HepG2 (cell line): ENCODE results near the gene F2RL3. TPM values are rescaled to one million over a fixed set of nuclear protein-coding genes. Genes with fewer than 3 reads are reported as not detected.

Experiments used
- ATAC-seq: fragments of 200-7000 bp; cut with Tn5 transposase; 3 replicates; pipeline ENCODE4 v1.9.1; 2020; ENCODE audit warnings: mild to moderate bottlenecking, moderate library complexity
- BruUV-seq: library from RNA; stranded (reverse); fragments of 400-500 nt; replicated peaks from 2 replicates; lab custom pipeline; 2021; lab: Mats Ljungman, UMichigan
- CTCF ChIA-PET: fragments of 300-600 bp; formaldehyde crosslinking; extraction: SDS; loops from one replicate; lab custom pipeline; 2021; ENCODE audit warnings: low total read pairs, inconsistent platforms, low intra/inter-chr PET ratio; lab: Yijun Ruan, JAX
- POLR2A ChIA-PET: fragments of 350-600 bp; sonication (Branson Sonifier 250); formaldehyde crosslinking; loops from one replicate; lab custom pipeline; 2020; ENCODE audit warnings: antibody characterized with exemption, inconsistent platforms; lab: Yijun Ruan, JAX
- DNase-seq: peaks from one replicate; pipeline ENCODE4 v3.0.0-alpha.2; 2015; ENCODE audit warnings: low spot score
- FAIRE-seq: peaks from 3 replicates; lab custom pipeline; 2011; peaks lifted over from hg19 to GRCh38; lab: Jason Lieb, UNC
- H2AFZ ChIP-seq: one replicate; pipeline ENCODE4 v1.6.1; 2011; ENCODE audit warnings: low read length, inconsistent platforms
- H3K27ac ChIP-seq: fragments of 300-600 bp; 3 replicates; pipeline ENCODE4 v1.8.0; 2011; ENCODE audit warnings: mixed run types, mild to moderate bottlenecking, mixed read lengths, low read length, inconsistent platforms; ENCODE audit not compliant: insufficient read depth; ENCODE audit errors: extremely low read length
- H3K27me3 ChIP-seq, 2 experiments: fragments of 200-600 bp in 1 of 2; 2 replicates in 1 of 2; 3 replicates in 1 of 2; pipeline versions ENCODE4 v1.6.0 to v1.8.0; 2011; ENCODE audit warnings: low read length in 2 of 2, mild to moderate bottlenecking in 2 of 2, moderate library complexity in 2 of 2, inconsistent platforms in 1 of 2; ENCODE audit not compliant: insufficient read depth in 2 of 2, control insufficient read depth in 1 of 2
- H3K36me3 ChIP-seq, 2 experiments: fragments of 200-600 bp in 1 of 2; replicated peaks in 1 of 2; 2 replicates in 1 of 2; 3 replicates in 1 of 2; pipeline versions ENCODE4 v1.5.1 to v1.8.0; 2011; ENCODE audit warnings: low read length in 2 of 2, inconsistent platforms in 1 of 2; ENCODE audit not compliant: insufficient read depth in 2 of 2, control insufficient read depth in 1 of 2
- H3K4me1 ChIP-seq: 2 replicates; pipeline ENCODE4 v1.5.1; 2012; ENCODE audit warnings: low read length, inconsistent platforms; ENCODE audit not compliant: insufficient read depth
- H3K4me2 ChIP-seq: 2 replicates; pipeline ENCODE4 v1.6.0; 2011; ENCODE audit warnings: low read depth, low read length, inconsistent platforms
- H3K4me3 ChIP-seq, 3 experiments: fragments of 200-600 bp in 1 of 3; sonication (generic), shearing (Covaris generic) in 1 of 3; replicated peaks in 1 of 3; 2 replicates each; pipeline ENCODE4 v1.5.1; 2011 to 2016; ENCODE audit warnings: low read length in 3 of 3, inconsistent platforms in 2 of 3, low read depth in 2 of 3, mild to moderate bottlenecking in 2 of 3, control low read depth in 1 of 3, mixed read lengths in 1 of 3; ENCODE audit not compliant: insufficient read depth in 1 of 3
- H3K79me2 ChIP-seq: one replicate; pipeline ENCODE4 v1.6.1; 2011; ENCODE audit warnings: low read length, inconsistent platforms; ENCODE audit not compliant: insufficient read depth
- H3K9ac ChIP-seq: 2 replicates; pipeline ENCODE4 v1.6.0; 2011; ENCODE audit warnings: mild to moderate bottlenecking, low read depth, low read length, inconsistent platforms; ENCODE audit not compliant: insufficient read depth
- H3K9me3 ChIP-seq: 2 replicates; pipeline ENCODE4 v1.5.1; 2012; ENCODE audit warnings: mild to moderate bottlenecking, low read length
- H4K20me1 ChIP-seq: 2 replicates; pipeline ENCODE4 v1.6.0; 2011; ENCODE audit warnings: inconsistent platforms, mild to moderate bottlenecking, low read length, moderate library complexity; ENCODE audit not compliant: insufficient read depth
- ATF1 ChIP-seq: IDR thresholded peaks from 2 replicates; pipeline ENCODE4 v1.6.1; 2016; ENCODE audit warnings: mild to moderate bottlenecking, control low read depth
- DR1 ChIP-seq: sonication (generic); formaldehyde crosslinking; IDR thresholded peaks from 2 replicates; pipeline ENCODE4 v1.8.0; 2021; ENCODE audit warnings: mild to moderate bottlenecking, missing genetic modification reagents, inconsistent platforms
- EED ChIP-seq: sonication (generic); formaldehyde crosslinking; IDR thresholded peaks from 2 replicates; pipeline ENCODE4 v1.5.0; 2020; ENCODE audit warnings: mild to moderate bottlenecking, missing genetic modification reagents
- KAT7 ChIP-seq: IDR thresholded peaks from 2 replicates; pipeline ENCODE4 v1.6.1; 2018; ENCODE audit warnings: borderline replicate concordance, missing compliant biosample characterization
- KLF6 ChIP-seq: IDR thresholded peaks from 2 replicates; pipeline ENCODE4 v1.8.0; 2016; ENCODE audit warnings: missing biosample characterization, missing genetic modification reagents
- NBN ChIP-seq: fragments of 450-650 bp; conservative IDR thresholded peaks from 2 replicates; pipeline ENCODE4 v1.6.1; 2017
- PHF8 ChIP-seq: sonication (generic); formaldehyde crosslinking; IDR thresholded peaks from 2 replicates; pipeline ENCODE4 v1.5.0; 2020; ENCODE audit warnings: missing genetic modification reagents
- SALL2 ChIP-seq: sonication (generic); formaldehyde crosslinking; IDR thresholded peaks from 2 replicates; pipeline ENCODE4 v1.8.1; 2023; ENCODE audit warnings: mild to moderate bottlenecking, missing genetic modification reagents, inconsistent platforms
- TOE1 ChIP-seq: sonication (generic); formaldehyde crosslinking; IDR thresholded peaks from 2 replicates; pipeline ENCODE4 v1.4.0; 2020; ENCODE audit warnings: mild to moderate bottlenecking, missing genetic modification reagents
- ZFAT ChIP-seq: sonication (generic); formaldehyde crosslinking; conservative IDR thresholded peaks from 2 replicates; pipeline ENCODE4 v1.8.1; 2023; ENCODE audit warnings: missing genetic modification reagents, inconsistent platforms
- ZFP91 ChIP-seq: sonication (generic); formaldehyde crosslinking; IDR thresholded peaks from 2 replicates; pipeline ENCODE4 v1.9.0; 2022; ENCODE audit warnings: missing genetic modification reagents, mild to moderate bottlenecking, borderline replicate concordance
- ZNF546 ChIP-seq: sonication (generic); formaldehyde crosslinking; conservative IDR thresholded peaks from 2 replicates; pipeline ENCODE4 v1.8.1; 2023; ENCODE audit warnings: mild to moderate bottlenecking, missing genetic modification reagents
- ZNF564 ChIP-seq: sonication (generic); formaldehyde crosslinking; IDR thresholded peaks from 2 replicates; pipeline ENCODE4 v1.8.1; 2023; ENCODE audit warnings: mild to moderate bottlenecking, missing genetic modification reagents
- ZNF574 ChIP-seq: sonication (generic); formaldehyde crosslinking; IDR thresholded peaks from 2 replicates; pipeline ENCODE4 v1.4.0; 2020; ENCODE audit warnings: missing genetic modification reagents
- ZNF598 ChIP-seq: sonication (generic); formaldehyde crosslinking; IDR thresholded peaks from 2 replicates; pipeline ENCODE4 v1.5.1; 2020; ENCODE audit warnings: mild to moderate bottlenecking, missing genetic modification reagents, borderline replicate concordance
- WGBS: methylation state at CpG from one replicate; pipeline ENCODE4 v1.1.6; 2017; ENCODE audit warnings: low lambda C conversion rate; 5-methylcytosine and 5-hydroxymethylcytosine counted together
- in situ Hi-C: cut with HindIII; loops from 2 replicates; pipeline ENCODE4 v1.10.0; 2017; ENCODE audit warnings: low pct_unique_long_range_greater_than_20kb; ENCODE audit not compliant: extremely low pct_ligation_motif_present
- intact Hi-C: fragments of 100-400 bp; cut with micrococcal nuclease; formaldehyde crosslinking; loops from one replicate; pipeline ENCODE4 v1.10.0; 2022; ENCODE audit not compliant: unreplicated experiment
- polyA plus RNA-seq, 8 experiments: library from polyadenylated mRNA; depleted of rRNA in 3 of 8; stranded (reverse) in 7 of 8; unstranded in 1 of 8; fragments of >200 nt; fragmentation: Illumina TruSeq in 4 of 8; extraction: Trizol in 4 of 8; gene quantifications; 2 replicates each; pipeline versions ENCODE4 v1.2.1 to v1.2.3, GENCODE V29; 2011 to 2016; ENCODE audit warnings: low read depth in 4 of 8, missing spikeins in 1 of 8, mixed read lengths in 1 of 8; ENCODE audit not compliant: insufficient read depth in 1 of 8
- total RNA-seq, 5 experiments: library from RNA; depleted of rRNA; stranded (reverse); fragments of >200 nt; fragmentation: Illumina TruSeq; extraction: Trizol; gene quantifications; 2 replicates each; pipeline ENCODE4 v1.2.3, GENCODE V29; 2016; ENCODE audit warnings: low read depth in 1 of 5

The F2RL3 gene
- total and polyA plus RNA-seq, 2 of the 13 experiments (the other 11 are each of a cell fraction or from before 2014, with no cell fraction given) = not detected

GRCh38 chr19:16883522-16883921, 5.3 kb upstream of the F2RL3 start:
- intact Hi-C loops = no loop called here
- H4K20me1 ChIP-seq = no peaks in the 10 kb centered on the region
- ChIA-PET POLR2A (no interaction called here), CTCF (no interaction called here)
- in situ Hi-C loops = no loop called here
- H3K4me1 ChIP-seq = peaks cover 22% of the 10 kb centered on the region; the same call in 1 of the 2 replicates
- H3K27ac ChIP-seq = no peak overlapping the region
- FAIRE-seq = no peak
- H3K36me3 ChIP-seq = peaks cover 0 to 2% of the 10 kb centered on the region in 2 experiments; a peak in 3 of 5 replicates
- BruUV-seq = no TSS peak
- 18% methylated on average over 2 of the region's 3 CpGs for WGBS
- no peak overlapping the region for H2AFZ ChIP-seq
- TF ChIP-seq ZFAT (CRISPR knock-in tag) (no peak), PHF8 (CRISPR knock-in tag) (no peak), KAT7 (CRISPR knock-in tag) (no peak), ZNF546 (CRISPR knock-in tag) (no peak)
- H3K9me3 ChIP-seq = peaks cover 23% of the 10 kb centered on the region
- no peaks in the 10 kb centered on the region for H3K79me2 ChIP-seq
- ATAC-seq = no peak
- H3K4me2 ChIP-seq = no peak overlapping the region
- no peaks in the 10 kb centered on the region; a peak in 1 of 5 replicates for H3K27me3 ChIP-seq
- no peak for DNase-seq
- H3K4me3 ChIP-seq = no peak overlapping the region
- H3K9ac ChIP-seq = no peak overlapping the region

- H3K79me2 ChIP-seq = no peaks in the 10 kb centered on the region
- FAIRE-seq (no peak), DNase-seq (no peak), ATAC-seq (no peak)
- ChIA-PET CTCF (no interaction called here), POLR2A (interaction anchor here (0.6 kb wide), 1 partner anchor 15 kb away, joined by 3 read pairs; no protein-coding TSS in a partner anchor)
- no peaks in the 10 kb centered on the region; a peak in 1 of 5 replicates for H3K27me3 ChIP-seq
- H3K4me2 ChIP-seq = no peak overlapping the region
- H3K4me3 ChIP-seq = no peak overlapping the region
- intact Hi-C loops = no loop called here
- no peaks in the 10 kb centered on the region for H4K20me1 ChIP-seq
- no peak overlapping the region for H3K9ac ChIP-seq
- H3K4me1 ChIP-seq = peaks cover 25% of the 10 kb centered on the region; the same call in 1 of the 2 replicates
- H2AFZ ChIP-seq = no peak overlapping the region
- no peaks in the 10 kb centered on the region; a peak in 1 of 5 replicates for H3K36me3 ChIP-seq
- BruUV-seq = no TSS peak
- peaks cover 23% of the 10 kb centered on the region for H3K9me3 ChIP-seq
- 41% methylated on average over 5 of the region's 5 CpGs for WGBS
- in situ Hi-C loops = no loop called here
- no peak overlapping the region for H3K27ac ChIP-seq
- TF ChIP-seq ZFP91 (no peak), SALL2 (CRISPR knock-in tag) (no peak), ATF1 (CRISPR knock-in tag) (no peak), TOE1 (CRISPR knock-in tag) (no peak), ZNF574 (CRISPR knock-in tag) (no peak), DR1 (CRISPR knock-in tag) (no peak), ZNF564 (CRISPR knock-in tag) (no peak), ZNF598 (CRISPR knock-in tag) (no peak), KLF6 (CRISPR knock-in tag) (no peak), EED (CRISPR knock-in tag) (no peak), NBN (no peak)
These were observed 3.6 kb upstream of the F2RL3 start for GRCh38 chr19:16885166-16885565.
